ENCODE results near the gene ATP2B1. TPM values are rescaled to one million over a fixed set of nuclear protein-coding genes. Genes with fewer than 3 reads are reported as not detected.

The ATP2B1 gene
- total and polyA plus RNA-seq, 2 donors (not counting 3 experiments of a cell fraction or from before 2014, with no cell fraction given): 6.4 to 28.0 TPM

GRCh38 chr12:89597770-89598169 lies 110.9 kb downstream of the ATP2B1 start:
- ChIA-PET CTCF (interaction anchor here (1.2 to 1.6 kb wide), 3 partner anchors 13 to 505 kb away, joined by 3 to 4 read pairs (median 4); no protein-coding TSS in a partner anchor), POLR2A (no interaction called here)

More at GRCh38 chr12:89597770-89598169, 110.9 kb downstream of the ATP2B1 start:
- dilution Hi-C loops (cut with MboI; ENCODE audit: extremely low pct_ligation_motif_present, low sequenced_read_pairs): no loop called here
- no TSS peak for BruUV-seq (replicated peaks)
- no peak for TF ChIP-seq MYC (IDR thresholded peaks at IDR 0.05; ENCODE audit: low read depth, low read length)
- no peak for TF ChIP-seq FOS (IDR thresholded peaks at IDR 0.05; ENCODE audit: borderline replicate concordance, insufficient read depth, low read length)
- no peak for TF ChIP-seq POLR2A (IDR thresholded peaks at IDR 0.05; ENCODE audit: low read depth, low read length)
- no peak for TF ChIP-seq POLR2AphosphoS5 (IDR thresholded peaks at IDR 0.05; ENCODE audit: insufficient read depth, low read depth, low read length)
- TF ChIP-seq JUN (IDR thresholded peaks at IDR 0.05; ENCODE audit: borderline replicate concordance, insufficient read depth, insufficient read length, low read depth): no peak
- TF ChIP-seq, protein P1, sequence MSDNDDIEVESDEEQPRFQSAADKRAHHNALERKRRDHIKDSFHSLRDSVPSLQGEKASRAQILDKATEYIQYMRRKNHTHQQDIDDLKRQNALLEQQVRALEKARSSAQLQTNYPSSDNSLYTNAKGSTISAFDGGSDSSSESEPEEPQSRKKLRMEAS (IDR thresholded peaks at IDR 0.05; ENCODE audit: insufficient read depth, insufficient read length): no peak
- TF ChIP-seq, protein P2, sequence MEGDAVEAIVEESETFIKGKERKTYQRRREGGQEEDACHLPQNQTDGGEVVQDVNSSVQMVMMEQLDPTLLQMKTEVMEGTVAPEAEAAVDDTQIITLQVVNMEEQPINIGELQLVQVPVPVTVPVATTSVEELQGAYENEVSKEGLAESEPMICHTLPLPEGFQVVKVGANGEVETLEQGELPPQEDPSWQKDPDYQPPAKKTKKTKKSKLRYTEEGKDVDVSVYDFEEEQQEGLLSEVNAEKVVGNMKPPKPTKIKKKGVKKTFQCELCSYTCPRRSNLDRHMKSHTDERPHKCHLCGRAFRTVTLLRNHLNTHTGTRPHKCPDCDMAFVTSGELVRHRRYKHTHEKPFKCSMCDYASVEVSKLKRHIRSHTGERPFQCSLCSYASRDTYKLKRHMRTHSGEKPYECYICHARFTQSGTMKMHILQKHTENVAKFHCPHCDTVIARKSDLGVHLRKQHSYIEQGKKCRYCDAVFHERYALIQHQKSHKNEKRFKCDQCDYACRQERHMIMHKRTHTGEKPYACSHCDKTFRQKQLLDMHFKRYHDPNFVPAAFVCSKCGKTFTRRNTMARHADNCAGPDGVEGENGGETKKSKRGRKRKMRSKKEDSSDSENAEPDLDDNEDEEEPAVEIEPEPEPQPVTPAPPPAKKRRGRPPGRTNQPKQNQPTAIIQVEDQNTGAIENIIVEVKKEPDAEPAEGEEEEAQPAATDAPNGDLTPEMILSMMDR (IDR thresholded peaks at IDR 0.05; ENCODE audit: extremely low read depth in 1 of 2, insufficient read depth in 1 of 2, low read depth in 1 of 2, low read length in 2 of 2): no peak
- TF ChIP-seq EZH2 (IDR thresholded peaks at IDR 0.05; ENCODE audit: borderline replicate concordance, low read depth, low read length, severe bottlenecking): no peak
- TF ChIP-seq GATA2 (IDR thresholded peaks at IDR 0.05; ENCODE audit: insufficient read depth, insufficient read length, low read depth, low read length): no peak
- Histone ChIP-seq H3K36me3 (ENCODE audit: control insufficient read depth in 2 of 2, extremely low read depth in 1 of 2, insufficient read depth in 2 of 2, low read length in 2 of 2) (no peaks in the 10 kb centered on the region), H4K20me1 (replicated peaks; ENCODE audit: control insufficient read depth, extremely low read depth, insufficient read depth, low read length) (no peaks in the 10 kb centered on the region), H3K79me2 (ENCODE audit: control insufficient read depth, insufficient read depth, low read length) (no peaks in the 10 kb centered on the region), H3K4me2 (ENCODE audit: insufficient read depth, low read length) (no peak overlapping the region), H3K9ac (replicated peaks; ENCODE audit: extremely low read depth, insufficient read depth, low read length) (no peak overlapping the region), H3K4me3 (replicated peaks in 1 of 3; ENCODE audit: insufficient read depth in 1 of 3, low read depth in 1 of 3, low read length in 3 of 3) (no peak overlapping the region), H3K27ac (ENCODE audit: insufficient read depth, low read depth, low read length) (no peak overlapping the region), H3K4me1 (ENCODE audit: control insufficient read depth, extremely low read depth, insufficient read depth, low read length) (no peaks in the 10 kb centered on the region), H3K27me3 (ENCODE audit: control insufficient read depth in 2 of 2, insufficient read depth in 2 of 2, low read length in 2 of 2) (no peaks in the 10 kb centered on the region), H3K9me1 (replicated peaks; ENCODE audit: control insufficient read depth, extremely low read depth, insufficient read depth, low read length) (no peaks in the 10 kb centered on the region), H3K9me3 (replicated peaks; ENCODE audit: control insufficient read depth, insufficient read depth, low read length) (no peaks in the 10 kb centered on the region), H2AFZ (ENCODE audit: low read depth, low read length) (no peak overlapping the region)
- DNase-seq (ENCODE audit: low read depth, low spot score): no peak
- intact Hi-C loops (cut with micrococcal nuclease): no loop called here
- no peak for FAIRE-seq

All from endothelial cell of umbilical vein (primary cell).